WTC11 (cell line): ENCODE results near the gene HMGB4. TPM values are rescaled to one million over a fixed set of nuclear protein-coding genes. Genes with fewer than 3 reads are reported as not detected.

ENCODE experiments used
- ATAC-seq: fragments of 200-7000 bp; cut with Tn5 transposase; 2 replicates; pipeline ENCODE4 v1.10.0; 2021; ENCODE audit warnings: mild to moderate bottlenecking, moderate library complexity
- CTCF ChIA-PET: fragments of 300-600 bp; sonication (Branson Sonifier 250); formaldehyde crosslinking; loops from one replicate; lab custom pipeline; 2021; ENCODE audit warnings: antibody characterized with exemption; lab: Charles Lee
- POLR2A ChIA-PET: fragments of 350-600 bp; sonication (Branson Sonifier 250); formaldehyde crosslinking; loops from one replicate; lab custom pipeline; 2021; ENCODE audit warnings: antibody characterized with exemption; lab: Charles Lee
- DNase-seq: peaks from one replicate; pipeline ENCODE4 v3.0.0; 2021; ENCODE audit warnings: low spot score
- H3K27ac Mint-ChIP-seq: 2 replicates; pipeline ENCODE4 v1.8.0; 2021; ENCODE audit warnings: mixed read lengths
- H3K27me3 Mint-ChIP-seq: 2 replicates; pipeline ENCODE4 v1.8.0; 2021; ENCODE audit warnings: low read depth, mild to moderate bottlenecking, moderate library complexity, mixed read lengths
- H3K36me3 Mint-ChIP-seq: 2 replicates; pipeline ENCODE4 v1.8.0; 2021; ENCODE audit warnings: mixed read lengths
- H3K4me1 Mint-ChIP-seq: 2 replicates; pipeline ENCODE4 v1.8.0; 2022; ENCODE audit warnings: mixed read lengths
- H3K4me3 Mint-ChIP-seq: 2 replicates; pipeline ENCODE4 v1.8.0; 2021; ENCODE audit warnings: mild to moderate bottlenecking, moderate library complexity, mixed read lengths
- H3K9me3 Mint-ChIP-seq: 2 replicates; pipeline ENCODE4 v1.8.0; 2021; ENCODE audit warnings: mixed read lengths
- CREM ChIP-seq: sonication (generic); formaldehyde crosslinking; IDR thresholded peaks from 2 replicates; pipeline ENCODE4 v1.8.1; 2022; ENCODE audit warnings: mild to moderate bottlenecking, missing genetic modification reagents, moderate library complexity
- ETV6 ChIP-seq: sonication (generic); formaldehyde crosslinking; IDR thresholded peaks from 2 replicates; pipeline ENCODE4 v1.8.1; 2022; ENCODE audit warnings: mild to moderate bottlenecking, missing genetic modification reagents
- FOXJ3 ChIP-seq: sonication (generic); formaldehyde crosslinking; IDR thresholded peaks from 2 replicates; pipeline ENCODE4 v1.9.0; 2021; ENCODE audit warnings: missing genetic modification reagents, mild to moderate bottlenecking, borderline replicate concordance
- GRHL2 ChIP-seq: fragments of 250-450 bp; sonication (Bioruptor Pico); IDR thresholded peaks from 2 replicates; pipeline ENCODE4 v1.8.0; 2022; ENCODE audit warnings: mild to moderate bottlenecking, moderate library complexity; ENCODE audit not compliant: insufficient replicate concordance, severe bottlenecking
- MYBL2 ChIP-seq: sonication (generic); formaldehyde crosslinking; IDR thresholded peaks from 2 replicates; pipeline ENCODE4 v1.8.1; 2023; ENCODE audit warnings: mild to moderate bottlenecking, moderate library complexity, missing genetic modification reagents
- NFYB ChIP-seq: sonication (generic); formaldehyde crosslinking; conservative IDR thresholded peaks from 2 replicates; pipeline ENCODE4 v1.8.0; 2022; ENCODE audit warnings: low read depth, missing genetic modification reagents
- NR2C2 ChIP-seq: sonication (generic); formaldehyde crosslinking; IDR thresholded peaks from 2 replicates; pipeline ENCODE4 v1.8.0; 2022; ENCODE audit warnings: mild to moderate bottlenecking, missing genetic modification reagents
- PRDM15 ChIP-seq: sonication (generic); formaldehyde crosslinking; IDR thresholded peaks from 2 replicates; pipeline ENCODE4 v1.8.0; 2022; ENCODE audit warnings: missing genetic modification reagents
- RELA ChIP-seq: sonication (generic); formaldehyde crosslinking; IDR thresholded peaks from 2 replicates; pipeline ENCODE4 v1.8.1; 2022; ENCODE audit warnings: missing genetic modification reagents, mild to moderate bottlenecking, borderline replicate concordance
- TP53 ChIP-seq: sonication (generic); formaldehyde crosslinking; IDR thresholded peaks from 2 replicates; pipeline ENCODE4 v1.8.1; 2023; ENCODE audit warnings: mild to moderate bottlenecking, missing genetic modification reagents
- USF1 ChIP-seq: sonication (generic); formaldehyde crosslinking; IDR thresholded peaks from 2 replicates; pipeline ENCODE4 v1.8.0; 2022; ENCODE audit warnings: mild to moderate bottlenecking, missing genetic modification reagents
- ZBTB21 ChIP-seq: sonication (generic); formaldehyde crosslinking; IDR thresholded peaks from 2 replicates; pipeline ENCODE4 v1.8.1; 2023; ENCODE audit warnings: mild to moderate bottlenecking, missing genetic modification reagents, borderline replicate concordance
- ZNF416 ChIP-seq: fragments of 250-450 bp; sonication (Bioruptor Pico); IDR thresholded peaks from 2 replicates; pipeline ENCODE4 v1.9.0; 2021; ENCODE audit warnings: mild to moderate bottlenecking, inconsistent platforms
- ZNF423 ChIP-seq: fragments of 250-450 bp; sonication (Bioruptor Pico); IDR thresholded peaks from 2 replicates; pipeline ENCODE4 v2.1.2; 2022; ENCODE audit warnings: mild to moderate bottlenecking, moderate library complexity
- ZNF512 ChIP-seq: sonication (generic); formaldehyde crosslinking; IDR thresholded peaks from 2 replicates; pipeline ENCODE4 v1.8.1; 2022; ENCODE audit warnings: missing genetic modification reagents, borderline replicate concordance
- ZSCAN18 ChIP-seq: fragments of 250-450 bp; sonication (Bioruptor Pico); IDR thresholded peaks from 2 replicates; pipeline ENCODE4 v2.1.2; 2022; ENCODE audit warnings: mild to moderate bottlenecking, moderate library complexity
- total RNA-seq: library from RNA; stranded (reverse); gene quantifications from 3 replicates; pipeline ENCODE4 v1.2.3, GENCODE V29; 2021
- TF ChIP-seq, protein P1 (sequence below): fragments of 250-450 bp; sonication (Bioruptor Pico); IDR thresholded peaks from 2 replicates; pipeline ENCODE4 v1.9.0; 2021; ENCODE audit warnings: moderate library complexity, mild to moderate bottlenecking, inconsistent platforms, borderline replicate concordance
- TF ChIP-seq, protein P2 (sequence below): fragments of 250-450 bp; sonication (Bioruptor Pico); IDR thresholded peaks from 2 replicates; pipeline ENCODE4 v1.9.0; 2021; ENCODE audit warnings: mild to moderate bottlenecking, borderline replicate concordance
- TF ChIP-seq, protein P3 (sequence below): sonication (generic); formaldehyde crosslinking; IDR thresholded peaks from 2 replicates; pipeline ENCODE4 v1.8.1; 2023; ENCODE audit warnings: mild to moderate bottlenecking, moderate library complexity, missing genetic modification reagents

Gene HMGB4
- total RNA-seq, 1 experiment from 2014 or later = not detected

DNA sequence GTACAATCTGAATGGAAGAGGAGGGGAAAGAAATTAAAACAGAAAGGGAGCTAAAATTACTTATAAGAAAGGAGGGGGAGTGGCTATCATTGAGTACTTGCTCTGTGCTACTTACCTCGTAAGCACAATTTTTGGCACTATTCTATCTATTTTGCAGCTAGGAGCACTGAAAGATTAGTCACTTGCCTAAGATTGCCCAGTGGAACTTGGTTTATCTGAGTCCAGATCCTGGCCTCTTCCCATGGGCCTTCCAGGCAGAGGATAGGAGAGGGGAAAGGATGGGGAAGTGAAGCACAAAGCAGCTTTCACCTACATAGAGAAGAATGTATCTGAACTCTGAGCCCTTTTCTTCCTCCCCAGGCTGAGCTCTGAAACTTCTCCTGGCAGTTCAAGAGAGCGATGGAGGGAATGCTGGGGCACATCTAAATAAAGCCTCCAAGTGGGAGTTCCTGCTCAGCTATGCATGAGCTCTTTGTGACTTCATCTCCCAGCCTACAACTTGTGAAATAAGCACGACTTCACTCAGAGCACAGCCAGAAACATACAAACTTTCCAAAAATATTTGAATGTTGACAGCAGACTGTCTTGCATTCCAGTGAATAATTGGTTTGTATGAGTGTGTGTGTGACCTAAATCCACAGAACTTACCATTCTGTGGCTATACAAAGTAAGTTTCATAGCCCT lies 29.4 kb downstream of the HMGB4 start:
- TF ChIP-seq, protein P1, sequence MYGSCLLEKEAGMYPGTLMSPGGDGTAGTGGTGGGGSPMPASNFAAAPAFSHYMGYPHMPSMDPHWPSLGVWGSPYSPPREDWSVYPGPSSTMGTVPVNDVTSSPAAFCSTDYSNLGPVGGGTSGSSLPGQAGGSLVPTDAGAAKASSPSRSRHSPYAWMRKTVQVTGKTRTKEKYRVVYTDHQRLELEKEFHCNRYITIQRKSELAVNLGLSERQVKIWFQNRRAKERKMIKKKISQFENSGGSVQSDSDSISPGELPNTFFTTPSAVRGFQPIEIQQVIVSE = no peak
- no peak for TF ChIP-seq GRHL2 (CRISPR knock-in tag)
- TF ChIP-seq USF1 (CRISPR knock-in tag) = no peak
- no peak for TF ChIP-seq RELA
- TF ChIP-seq CREM = no peak
- TF ChIP-seq MYBL2 = no peak
- no peak for TF ChIP-seq ZNF512
- TF ChIP-seq, protein P2, sequence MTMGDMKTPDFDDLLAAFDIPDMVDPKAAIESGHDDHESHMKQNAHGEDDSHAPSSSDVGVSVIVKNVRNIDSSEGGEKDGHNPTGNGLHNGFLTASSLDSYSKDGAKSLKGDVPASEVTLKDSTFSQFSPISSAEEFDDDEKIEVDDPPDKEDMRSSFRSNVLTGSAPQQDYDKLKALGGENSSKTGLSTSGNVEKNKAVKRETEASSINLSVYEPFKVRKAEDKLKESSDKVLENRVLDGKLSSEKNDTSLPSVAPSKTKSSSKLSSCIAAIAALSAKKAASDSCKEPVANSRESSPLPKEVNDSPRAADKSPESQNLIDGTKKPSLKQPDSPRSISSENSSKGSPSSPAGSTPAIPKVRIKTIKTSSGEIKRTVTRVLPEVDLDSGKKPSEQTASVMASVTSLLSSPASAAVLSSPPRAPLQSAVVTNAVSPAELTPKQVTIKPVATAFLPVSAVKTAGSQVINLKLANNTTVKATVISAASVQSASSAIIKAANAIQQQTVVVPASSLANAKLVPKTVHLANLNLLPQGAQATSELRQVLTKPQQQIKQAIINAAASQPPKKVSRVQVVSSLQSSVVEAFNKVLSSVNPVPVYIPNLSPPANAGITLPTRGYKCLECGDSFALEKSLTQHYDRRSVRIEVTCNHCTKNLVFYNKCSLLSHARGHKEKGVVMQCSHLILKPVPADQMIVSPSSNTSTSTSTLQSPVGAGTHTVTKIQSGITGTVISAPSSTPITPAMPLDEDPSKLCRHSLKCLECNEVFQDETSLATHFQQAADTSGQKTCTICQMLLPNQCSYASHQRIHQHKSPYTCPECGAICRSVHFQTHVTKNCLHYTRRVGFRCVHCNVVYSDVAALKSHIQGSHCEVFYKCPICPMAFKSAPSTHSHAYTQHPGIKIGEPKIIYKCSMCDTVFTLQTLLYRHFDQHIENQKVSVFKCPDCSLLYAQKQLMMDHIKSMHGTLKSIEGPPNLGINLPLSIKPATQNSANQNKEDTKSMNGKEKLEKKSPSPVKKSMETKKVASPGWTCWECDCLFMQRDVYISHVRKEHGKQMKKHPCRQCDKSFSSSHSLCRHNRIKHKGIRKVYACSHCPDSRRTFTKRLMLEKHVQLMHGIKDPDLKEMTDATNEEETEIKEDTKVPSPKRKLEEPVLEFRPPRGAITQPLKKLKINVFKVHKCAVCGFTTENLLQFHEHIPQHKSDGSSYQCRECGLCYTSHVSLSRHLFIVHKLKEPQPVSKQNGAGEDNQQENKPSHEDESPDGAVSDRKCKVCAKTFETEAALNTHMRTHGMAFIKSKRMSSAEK (CRISPR knock-in tag) = no peak
- TF ChIP-seq NR2C2 = no peak
- DNase-seq = no peak
- ATAC-seq = no peak
- peaks cover 2% of the 10 kb centered on the region; the same call in 1 of the 2 replicates for H3K36me3 Mint-ChIP-seq
- POLR2A ChIA-PET = no interaction called here
- peaks cover 7% of the 10 kb centered on the region for H3K9me3 Mint-ChIP-seq
- peaks cover 4% of the 10 kb centered on the region for H3K4me1 Mint-ChIP-seq
- no peak overlapping the region for H3K27ac Mint-ChIP-seq
- H3K4me3 Mint-ChIP-seq = no peak overlapping the region
- CTCF ChIA-PET = interaction anchor here (0.9 kb wide), 2 partner anchors 120 to 260 kb away, joined by 3 to 5 read pairs; no protein-coding TSS in a partner anchor
- H3K27me3 Mint-ChIP-seq = no peaks in the 10 kb centered on the region

- POLR2A ChIA-PET = no interaction called here
- CTCF ChIA-PET = no interaction called here
- no peaks in the 10 kb centered on the region for H3K27me3 Mint-ChIP-seq
- H3K27ac Mint-ChIP-seq = no peak overlapping the region
- peaks cover 7% of the 10 kb centered on the region for H3K9me3 Mint-ChIP-seq
- no peak for TF ChIP-seq FOXJ3 (CRISPR knock-in tag)
- TF ChIP-seq ZNF416 (CRISPR knock-in tag) = no peak
- TF ChIP-seq, protein P3, sequence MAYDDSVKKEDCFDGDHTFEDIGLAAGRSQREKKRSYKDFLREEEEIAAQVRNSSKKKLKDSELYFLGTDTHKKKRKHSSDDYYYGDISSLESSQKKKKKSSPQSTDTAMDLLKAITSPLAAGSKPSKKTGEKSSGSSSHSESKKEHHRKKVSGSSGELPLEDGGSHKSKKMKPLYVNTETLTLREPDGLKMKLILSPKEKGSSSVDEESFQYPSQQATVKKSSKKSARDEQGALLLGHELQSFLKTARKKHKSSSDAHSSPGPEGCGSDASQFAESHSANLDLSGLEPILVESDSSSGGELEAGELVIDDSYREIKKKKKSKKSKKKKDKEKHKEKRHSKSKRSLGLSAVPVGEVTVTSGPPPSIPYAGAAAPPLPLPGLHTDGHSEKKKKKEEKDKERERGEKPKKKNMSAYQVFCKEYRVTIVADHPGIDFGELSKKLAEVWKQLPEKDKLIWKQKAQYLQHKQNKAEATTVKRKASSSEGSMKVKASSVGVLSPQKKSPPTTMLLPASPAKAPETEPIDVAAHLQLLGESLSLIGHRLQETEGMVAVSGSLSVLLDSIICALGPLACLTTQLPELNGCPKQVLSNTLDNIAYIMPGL (CRISPR knock-in tag) = no peak
- no peak for TF ChIP-seq NFYB (CRISPR knock-in tag)
- no peak for TF ChIP-seq ZSCAN18 (CRISPR knock-in tag)
- TF ChIP-seq TP53 (CRISPR knock-in tag) = no peak
- no peak for TF ChIP-seq ETV6 (CRISPR knock-in tag)
- TF ChIP-seq ZNF423 (CRISPR knock-in tag) = no peak
- no peak for TF ChIP-seq PRDM15 (CRISPR knock-in tag)
- no peak for TF ChIP-seq ZBTB21 (CRISPR knock-in tag)
- TF ChIP-seq, all 79 proteins: peak for 0
- Mint-ChIP-seq H3K4me3 (no peak overlapping the region), H3K4me1 (peaks cover 4% of the 10 kb centered on the region), H3K36me3 (peaks cover 2% of the 10 kb centered on the region; the same call in 1 of the 2 replicates)
- DNase-seq (no peak), ATAC-seq (peak; percentile 60)
Measured at GRCh38 chr1:33895396-33895795, 31.5 kb downstream of the HMGB4 start.
